ENCODE measurements around the gene FAM227B.
A peak's percentile ranks its signal among the peaks of the same experiment; 100 is the strongest.
"Not testable (repeated sequence)": the region's sequence is repeated elsewhere in the genome, so short reads cannot be mapped to it uniquely, and the experiment has no call there.

Gene FAM227B, protein sequence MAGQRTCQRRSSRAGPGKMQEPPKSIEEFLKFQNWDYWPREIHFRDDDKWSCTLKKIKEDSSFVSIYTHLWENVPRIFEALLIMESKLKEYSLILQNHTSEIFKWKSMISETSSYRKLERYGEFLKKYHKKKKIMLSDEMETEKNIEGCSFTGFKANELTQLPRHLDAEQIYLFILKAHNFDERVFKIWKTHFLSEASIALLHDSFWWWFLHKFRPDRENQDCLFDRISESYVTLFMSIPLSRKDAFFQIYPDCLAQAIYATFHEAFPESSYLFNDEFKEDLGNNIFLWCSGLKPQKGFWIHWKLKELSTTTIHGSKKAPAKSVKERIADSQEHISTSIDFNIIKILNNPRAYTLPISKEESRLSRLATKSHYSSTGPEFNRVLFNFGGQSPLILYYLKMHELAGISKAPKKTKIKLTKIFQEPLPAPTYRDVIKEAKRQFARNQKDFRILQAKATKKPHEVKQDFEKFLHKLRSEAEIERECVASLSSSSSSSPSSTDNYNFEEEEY
- 3.4 to 4.3 reads per million in 2 donors for total RNA-seq

DNA sequence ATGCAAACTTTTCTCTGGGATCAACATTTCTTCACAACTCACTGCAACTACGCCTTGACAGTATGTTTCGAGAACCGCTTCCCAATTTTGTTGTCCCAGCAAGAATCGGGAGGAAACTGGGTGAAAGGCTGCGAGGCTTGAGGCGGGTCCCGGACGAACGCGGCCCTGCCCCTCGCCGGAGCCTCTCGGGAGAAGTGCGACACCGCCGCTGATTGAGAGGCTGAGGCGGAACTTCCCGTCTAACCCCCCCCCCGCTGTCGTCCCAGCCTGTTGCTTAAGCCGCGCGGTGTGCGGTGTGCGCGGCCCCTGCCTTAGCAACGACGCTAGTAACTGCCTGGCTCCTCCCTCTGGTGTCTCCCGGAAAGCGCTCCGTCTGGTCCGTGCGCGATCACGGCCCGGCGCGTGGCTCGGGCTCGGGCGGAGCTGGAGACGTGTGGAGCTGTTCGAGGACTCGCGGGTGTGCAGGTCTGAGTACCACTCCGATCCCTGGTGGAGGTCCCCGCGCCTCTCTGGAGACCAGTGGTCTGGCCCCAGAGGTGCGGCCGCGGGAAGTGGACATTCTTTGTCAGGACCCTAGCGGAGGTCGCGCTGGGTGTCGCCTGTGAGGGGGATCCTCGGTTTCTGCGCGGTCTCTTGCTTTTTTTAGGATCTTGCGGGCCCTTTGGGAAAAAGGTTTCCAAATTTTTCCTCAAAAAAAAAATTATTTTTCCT lies at the start of gene FAM227B, which contains the start of gene DTWD1:
Gene FAM227B, minus strand, starts transcription at position 161 of the 711 bp plus-strand sequence. CDS start 5,647 bp downstream, outside the sequence.
Gene DTWD1, plus strand, starts transcription at position 391 of the 711 bp plus-strand sequence. CDS start 4,120 bp downstream, outside the sequence.
- DNase-seq: peak; percentile 88

DNA sequence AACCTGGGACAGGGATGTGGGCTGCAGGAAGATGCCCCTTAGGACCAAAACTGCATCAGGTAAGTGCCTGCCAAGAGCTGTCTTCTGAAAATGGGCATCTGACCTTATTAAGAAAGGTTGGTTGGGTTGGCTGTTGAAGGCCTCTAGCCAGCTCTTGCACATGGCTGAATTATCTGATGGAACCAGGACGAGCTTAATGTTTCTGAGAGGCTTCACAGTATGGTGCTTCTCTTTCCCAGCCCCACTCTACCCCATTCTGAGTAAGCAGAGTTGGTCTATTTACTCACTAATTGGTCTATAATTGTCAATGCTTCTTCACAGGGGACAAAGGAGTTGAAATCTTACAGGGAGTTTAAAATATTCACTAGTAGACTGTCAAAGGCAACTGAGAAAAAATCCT lies 48.7 kb upstream of the FAM227B start:
- no peak for DNase-seq

DNA sequence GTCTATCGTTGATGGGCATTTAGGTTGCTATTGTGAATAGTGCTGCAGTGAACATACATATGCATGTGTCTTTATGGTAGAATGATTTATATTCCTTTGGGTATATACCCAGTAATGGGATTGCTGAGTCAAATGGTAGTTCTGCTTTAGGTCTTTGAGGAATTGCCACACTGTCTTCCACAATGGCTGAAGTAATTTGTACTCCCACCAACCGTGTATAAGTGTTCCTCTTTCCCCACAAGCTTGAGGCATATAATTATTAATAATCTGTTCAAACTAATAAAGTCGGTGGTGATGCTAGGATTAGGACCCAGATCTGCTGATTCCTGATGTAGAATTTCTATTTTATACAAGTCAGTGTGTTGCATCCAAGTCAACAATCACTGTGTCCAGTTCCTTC lies 45.9 kb upstream of the FAM227B start:
- DNase-seq: not testable (repeated sequence)

DNA sequence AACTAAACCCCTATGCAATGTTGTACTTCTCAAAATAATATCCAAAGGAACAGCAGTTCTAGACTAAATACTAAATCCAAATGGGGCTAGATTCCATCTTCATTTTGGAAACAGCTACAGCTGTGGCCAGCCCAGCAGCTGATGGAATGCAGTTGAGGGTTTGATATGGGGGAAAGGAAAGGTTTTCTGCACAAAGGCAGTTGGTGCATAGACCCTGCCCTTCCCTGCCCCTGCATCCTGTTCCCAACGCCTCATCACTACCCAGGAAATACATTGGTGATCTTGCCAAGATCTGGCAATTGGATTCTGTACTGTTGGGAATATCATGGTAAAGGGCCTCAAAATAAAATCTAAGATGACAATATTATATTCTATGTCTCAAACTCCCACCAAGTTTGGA lies 44.1 kb upstream of the FAM227B start:
- DNase-seq: no peak

DNA sequence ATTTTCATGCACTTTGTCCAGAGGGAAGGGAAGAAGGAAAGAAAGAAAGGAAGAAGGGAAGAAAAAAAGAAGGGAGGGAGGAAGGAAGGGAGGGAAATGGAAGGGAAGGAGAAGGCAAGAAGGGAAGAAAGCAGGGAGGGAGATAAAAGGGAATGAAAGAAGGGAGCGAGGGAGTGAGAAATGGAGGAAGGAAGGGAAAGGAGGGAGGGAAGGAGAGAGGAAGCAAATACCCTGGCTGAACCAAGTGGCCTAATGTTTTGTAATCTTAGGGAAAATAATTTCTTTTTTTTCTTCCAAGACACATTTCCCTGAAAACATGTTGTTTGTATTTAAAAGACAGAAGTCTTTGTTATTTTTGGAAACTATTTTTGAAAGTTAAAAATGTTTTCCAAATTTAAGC lies 36.1 kb upstream of the FAM227B start:
- no peak for DNase-seq

DNA sequence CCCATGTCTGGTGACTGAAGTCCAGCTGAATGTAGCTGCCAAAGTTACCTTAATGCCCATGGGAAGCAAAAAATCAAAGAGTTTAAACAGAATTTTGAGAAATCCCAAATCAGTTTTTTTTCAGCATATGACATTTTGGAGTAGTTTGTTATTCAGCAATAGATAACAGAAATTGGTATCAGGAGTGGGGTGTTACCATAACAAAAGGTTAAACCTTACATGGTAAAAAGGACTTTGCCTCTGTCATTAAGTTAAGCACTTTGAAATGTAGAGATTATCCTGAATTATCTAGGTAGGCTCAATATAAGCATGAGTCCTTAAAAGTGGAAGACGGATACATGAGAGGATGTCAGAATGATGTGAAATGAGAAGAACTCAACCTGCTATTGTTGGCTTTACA lies 32.3 kb upstream of the FAM227B start:
- DNase-seq: no peak

DNA sequence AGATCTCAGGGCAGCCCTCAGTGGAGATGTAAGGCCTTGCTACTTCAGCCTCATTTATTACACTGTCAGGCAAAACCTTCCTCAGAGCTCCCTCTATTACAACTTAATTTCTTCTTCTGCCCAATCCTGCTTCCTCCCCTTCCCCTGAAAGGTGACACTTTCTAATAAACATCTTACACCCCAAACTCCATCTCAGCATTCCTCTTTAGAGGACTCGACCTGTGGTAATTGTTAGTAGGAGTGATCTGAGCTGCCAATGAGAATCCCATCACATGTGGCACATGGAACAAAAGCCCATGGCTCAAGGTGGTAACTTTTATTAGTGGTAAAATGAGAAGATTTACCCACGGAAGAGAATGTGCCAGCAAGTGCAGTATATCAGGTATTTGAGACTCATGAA lies 30.1 kb upstream of the FAM227B start:
- no peak for DNase-seq

DNA sequence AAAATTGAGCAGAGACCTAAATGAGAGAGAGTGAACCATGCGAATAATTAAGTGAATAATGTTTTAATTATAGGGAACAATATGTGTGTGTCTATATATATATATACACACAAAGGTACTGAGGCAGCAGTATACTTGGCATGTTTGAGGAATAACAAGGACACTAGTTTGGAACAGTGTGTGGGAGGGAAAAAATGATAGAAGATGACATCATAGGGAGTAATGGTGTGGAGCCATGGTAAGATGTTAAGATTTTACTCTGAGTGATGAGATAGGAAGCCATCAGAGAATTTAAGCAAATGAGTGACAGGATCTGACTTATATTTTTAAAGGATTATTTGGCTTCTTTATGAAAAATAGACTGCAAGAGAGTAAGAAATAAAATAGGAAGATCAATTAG lies 29.4 kb upstream of the FAM227B start:
- DNase-seq: no peak

DNA sequence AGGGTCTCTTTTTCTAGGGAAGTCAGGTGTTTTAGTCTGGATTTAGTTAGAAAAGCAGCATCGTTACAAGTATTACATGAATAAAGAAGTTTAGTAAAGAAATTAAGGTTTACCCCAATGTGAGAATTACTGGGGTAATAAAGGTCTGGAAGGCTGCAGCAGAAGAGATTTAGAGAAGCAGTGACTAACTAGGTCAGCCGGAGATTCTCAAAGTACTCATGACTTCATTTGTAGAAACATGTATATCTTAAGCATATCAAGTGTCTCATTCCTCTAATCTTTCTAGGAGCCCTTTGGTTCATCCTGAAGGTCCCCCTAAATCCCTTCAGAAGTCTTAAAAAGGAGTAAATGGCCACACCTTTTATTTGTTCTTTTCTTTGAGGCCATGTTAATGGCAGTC lies 26.3 kb upstream of the FAM227B start:
- DNase-seq: no peak

DNA sequence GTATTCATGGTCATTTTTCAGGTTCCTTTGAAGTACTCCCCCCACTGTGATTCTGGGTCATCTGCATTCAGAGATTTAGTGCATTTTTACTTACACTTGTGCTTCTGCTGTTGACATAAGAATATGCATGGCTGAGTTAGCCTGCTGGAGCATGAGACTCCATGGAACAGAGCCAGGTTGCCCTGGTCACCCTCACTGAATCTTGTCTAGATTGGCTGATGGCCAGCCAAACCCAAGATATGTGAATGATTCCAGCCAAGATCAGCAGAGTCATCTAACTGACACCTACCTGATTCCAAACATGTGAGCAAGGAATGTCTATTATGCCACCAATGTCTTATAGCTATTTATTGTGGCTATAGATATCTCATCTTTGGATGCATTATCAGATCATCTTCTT lies 25.3 kb upstream of the FAM227B start:
- DNase-seq: no peak

DNA sequence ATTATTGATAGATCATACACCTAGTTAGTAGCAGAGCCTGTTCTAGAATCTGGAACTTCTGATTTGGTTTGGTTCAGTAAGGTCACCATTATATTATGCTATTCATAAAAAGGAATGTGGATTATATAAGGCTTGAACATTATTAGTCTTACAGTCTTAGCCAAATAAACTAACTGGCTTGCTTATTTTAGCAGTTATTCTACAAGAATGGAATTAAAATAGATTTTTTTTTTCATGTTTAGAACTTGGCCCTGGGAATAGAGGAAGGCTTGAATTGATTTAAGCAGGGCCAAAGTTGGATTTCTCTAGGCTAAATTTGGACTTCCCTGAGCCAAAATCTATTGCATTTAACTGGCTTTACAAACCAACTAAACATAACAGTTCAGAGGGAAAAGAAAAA lies 24.7 kb upstream of the FAM227B start:
- no peak for DNase-seq

DNA sequence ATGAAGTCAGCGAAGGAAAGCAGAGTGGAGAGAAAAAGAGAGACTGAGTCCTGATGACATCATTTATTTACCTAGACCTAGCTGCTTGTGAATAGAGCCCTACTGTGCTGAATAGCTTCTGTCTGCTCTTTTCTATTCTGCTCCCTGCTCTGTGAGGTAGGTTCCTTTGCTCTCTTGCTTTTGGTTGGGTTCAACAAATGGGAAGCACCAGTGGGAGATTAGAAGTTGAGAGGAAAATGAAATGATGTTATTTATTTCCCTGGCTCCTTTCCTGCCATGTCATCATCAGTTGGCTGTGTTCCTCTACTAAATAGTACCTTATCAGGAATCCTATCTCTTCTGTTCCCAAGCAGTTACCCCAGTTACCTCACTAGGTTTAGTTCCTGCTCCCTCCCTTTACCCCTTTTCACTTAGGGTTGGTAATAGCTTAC lies 23.8 kb upstream of the FAM227B start:
- no peak for DNase-seq

DNA sequence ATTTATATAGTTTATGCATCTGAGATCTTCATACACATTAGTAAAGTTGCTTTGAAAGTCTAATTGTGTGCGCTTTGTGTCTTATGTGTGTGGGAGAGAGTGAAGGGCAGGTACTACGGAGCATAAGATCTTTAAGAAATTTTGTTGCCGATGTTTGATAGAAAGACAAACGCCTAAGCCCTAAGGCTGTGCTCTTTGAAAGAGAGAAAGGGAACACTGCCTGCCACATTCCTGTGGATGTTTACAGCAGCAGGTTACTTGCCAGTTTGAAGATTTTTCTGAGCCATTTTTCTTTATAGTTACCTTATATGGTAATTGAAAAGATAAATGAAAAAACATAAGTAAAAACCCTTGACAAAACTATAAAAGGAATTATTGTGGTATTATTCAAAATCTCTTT lies 17.2 kb upstream of the FAM227B start:
- DNase-seq: no peak

DNA sequence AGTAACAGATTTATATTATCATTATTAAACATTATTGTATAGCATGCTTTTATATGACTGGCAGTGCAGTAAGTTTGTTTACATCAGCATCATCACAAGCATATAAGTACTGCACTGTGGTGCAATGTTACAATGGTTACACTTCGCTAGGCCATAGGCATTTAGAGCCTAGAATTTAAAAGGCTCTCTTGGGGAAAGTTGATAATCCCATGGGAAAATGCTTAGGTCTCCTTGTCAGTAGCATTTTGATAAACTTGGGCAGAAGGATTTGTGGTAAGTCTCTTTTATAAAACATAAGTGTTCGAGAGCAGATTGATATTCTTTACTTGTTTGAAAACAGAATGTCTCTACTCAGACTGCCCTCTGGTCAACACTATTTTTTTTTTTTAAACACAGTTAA lies 7.8 kb upstream of the FAM227B start:
- DNase-seq: no peak

DNA sequence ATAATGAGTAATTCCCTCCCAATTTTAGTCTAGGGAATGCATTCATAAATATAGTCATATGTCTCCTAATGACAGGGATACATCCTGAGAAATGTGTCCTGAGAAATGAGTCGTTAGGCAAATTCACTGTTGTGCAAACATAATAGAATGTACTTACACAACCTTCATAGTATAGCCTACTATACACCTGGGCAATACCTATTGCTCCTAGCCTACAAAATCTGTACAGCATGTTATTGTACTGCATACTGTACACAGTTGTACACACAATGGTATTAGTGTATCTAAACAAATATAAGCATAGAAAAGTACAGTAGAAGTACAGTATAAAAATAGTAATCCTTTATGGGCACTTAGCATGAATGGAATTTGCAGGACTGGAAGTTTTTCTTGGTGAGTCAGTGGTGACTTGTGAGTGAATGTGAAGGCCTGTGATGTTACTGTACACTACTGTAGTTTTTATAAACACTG lies 6.8 kb upstream of the FAM227B start:
- DNase-seq: no peak

DNA sequence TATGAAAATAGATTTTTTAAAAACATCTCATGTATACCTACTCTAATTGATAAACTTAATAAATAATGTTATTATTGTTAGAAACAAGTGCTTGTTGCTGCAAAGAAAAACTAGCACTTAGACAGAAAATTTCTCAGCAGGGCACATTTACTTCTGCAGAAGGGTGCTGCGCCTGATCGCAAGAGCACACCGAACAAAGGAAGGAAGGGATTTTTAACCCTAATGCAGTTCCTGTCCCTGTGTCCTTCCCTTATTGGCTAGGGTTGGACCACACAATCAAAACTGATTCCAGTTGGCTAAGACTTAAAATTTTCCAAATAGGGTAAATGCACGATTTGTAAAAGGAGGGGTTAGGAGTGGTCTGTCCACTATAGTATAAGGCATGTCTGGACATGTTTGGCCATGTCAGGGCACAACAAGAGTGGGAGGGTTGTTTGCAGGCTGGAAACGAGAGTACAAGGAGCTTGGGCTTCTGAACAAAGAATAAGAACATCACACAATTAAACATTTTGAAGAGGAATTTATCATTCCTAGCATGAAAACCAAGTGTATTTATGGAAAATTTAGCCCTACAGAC lies 4.9 kb upstream of the FAM227B start:
- no peak for DNase-seq

DNA sequence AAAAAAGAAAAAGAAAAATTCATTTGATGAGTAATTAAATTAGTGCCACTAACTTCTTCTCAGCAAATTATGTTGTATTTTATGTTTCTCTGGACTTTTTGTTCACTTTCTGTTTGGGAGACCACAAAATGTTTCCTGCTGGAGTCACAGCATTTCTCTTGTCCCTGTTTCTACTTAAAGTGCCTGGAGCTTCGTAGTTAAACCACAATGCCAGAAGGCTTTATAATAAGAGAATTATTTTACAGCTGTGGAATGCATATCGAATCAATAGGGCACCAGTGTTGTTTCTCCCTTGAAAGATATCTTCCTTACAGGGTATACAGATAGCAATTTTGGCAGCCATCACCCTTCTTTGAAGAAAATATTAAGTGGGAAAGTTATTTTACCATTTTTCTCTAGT lies 3.4 kb upstream of the FAM227B start:
- no peak for DNase-seq

DNA sequence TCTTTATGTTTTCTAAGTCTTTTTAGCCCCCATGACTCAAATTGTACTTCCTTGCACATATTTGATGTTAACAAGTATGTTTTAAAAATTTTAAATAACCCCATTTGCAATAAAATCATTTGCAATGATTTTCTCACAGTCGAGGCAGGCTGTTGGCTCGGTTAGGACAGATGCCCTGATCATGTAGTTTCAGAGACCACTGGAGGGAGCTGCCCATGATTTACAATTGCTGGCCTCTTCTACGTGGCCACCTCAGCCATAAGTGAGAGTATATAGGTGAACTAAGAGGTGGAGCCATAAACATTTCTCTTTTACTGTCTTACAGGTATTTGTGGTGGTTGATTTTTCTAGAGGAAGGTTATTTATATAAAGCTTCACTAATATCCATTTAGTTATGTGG lies 1.9 kb upstream of the FAM227B start:
- no peak for DNase-seq

DNA sequence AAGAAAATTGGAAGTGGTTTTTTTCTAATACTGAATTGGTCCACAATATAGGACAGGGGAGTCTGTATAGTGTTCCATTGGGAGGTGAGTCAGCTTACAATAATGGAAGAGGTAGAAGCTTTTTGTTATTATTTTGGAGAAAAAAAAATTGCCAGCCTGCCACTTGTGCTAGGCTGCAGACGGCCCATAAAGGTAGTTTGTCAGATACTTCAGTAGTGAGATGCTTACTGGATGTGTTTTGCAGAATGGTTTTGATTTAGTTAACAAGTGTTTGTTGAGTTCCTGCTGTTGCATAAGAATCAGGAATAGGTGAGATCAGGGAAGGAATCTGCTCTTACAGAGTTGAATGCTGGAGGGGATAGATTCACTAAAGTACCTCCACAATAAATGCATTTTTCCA lies 1.3 kb upstream of the FAM227B start:
- DNase-seq: no peak

DNA sequence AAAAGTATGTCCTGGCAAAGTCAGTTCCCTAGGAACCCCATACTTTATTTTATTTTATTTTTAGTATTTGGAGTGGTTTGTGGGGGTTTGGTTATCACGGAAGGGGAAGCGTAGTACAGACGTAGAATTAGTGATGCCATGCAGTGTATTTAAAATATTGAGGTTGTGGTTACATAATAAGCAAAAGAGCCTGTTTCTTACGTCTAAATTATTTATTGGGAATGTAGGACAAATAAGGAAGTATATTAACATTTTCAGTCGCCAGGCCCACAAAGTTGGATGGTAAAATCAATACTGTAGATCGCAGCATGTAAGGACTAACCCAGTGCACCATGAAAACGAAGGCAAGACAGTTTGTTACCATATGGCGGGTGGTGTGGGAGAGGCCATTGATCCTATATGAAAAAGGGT lies 788 bp upstream of the FAM227B start:
- DNase-seq: no peak

DNA sequence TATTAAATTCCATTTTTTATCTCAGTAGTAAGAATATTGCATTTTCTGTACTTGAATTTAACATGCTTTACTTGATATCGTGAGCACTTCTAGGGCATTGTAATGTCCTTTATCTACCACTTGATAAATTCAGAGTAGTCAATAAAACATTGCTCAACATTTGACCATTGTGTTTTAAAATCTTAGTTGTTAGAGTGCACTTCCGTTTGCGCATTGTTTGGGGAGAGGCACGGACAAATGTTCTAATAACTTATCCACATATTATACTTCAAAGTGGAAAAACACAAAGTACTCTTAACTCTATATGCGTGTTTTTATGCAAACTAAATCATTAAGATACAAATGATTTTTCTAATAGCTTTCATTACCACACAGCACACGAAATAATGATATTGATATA lies 419 bp downstream of the FAM227B start:
- DNase-seq: no peak

DNA sequence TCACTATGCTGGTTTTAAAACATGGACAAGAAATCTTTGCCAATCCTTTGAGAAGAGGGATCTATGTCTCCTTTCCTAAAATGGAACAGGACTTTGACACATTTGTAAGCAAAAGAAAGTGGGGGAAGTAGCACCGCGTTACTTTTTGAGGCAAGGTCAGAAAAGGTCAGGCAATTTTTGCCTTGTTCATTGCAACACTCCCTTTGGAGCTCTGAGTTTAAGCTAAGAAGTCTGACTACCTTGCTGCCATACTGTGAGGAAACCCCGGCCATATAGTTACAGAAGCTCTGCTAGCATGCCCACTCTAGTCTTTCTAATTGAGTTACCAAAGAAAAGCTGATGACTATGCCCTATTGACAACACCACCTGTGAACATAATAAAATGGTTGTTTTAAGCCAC lies 1.4 kb downstream of the FAM227B start:
- DNase-seq: no peak

DNA sequence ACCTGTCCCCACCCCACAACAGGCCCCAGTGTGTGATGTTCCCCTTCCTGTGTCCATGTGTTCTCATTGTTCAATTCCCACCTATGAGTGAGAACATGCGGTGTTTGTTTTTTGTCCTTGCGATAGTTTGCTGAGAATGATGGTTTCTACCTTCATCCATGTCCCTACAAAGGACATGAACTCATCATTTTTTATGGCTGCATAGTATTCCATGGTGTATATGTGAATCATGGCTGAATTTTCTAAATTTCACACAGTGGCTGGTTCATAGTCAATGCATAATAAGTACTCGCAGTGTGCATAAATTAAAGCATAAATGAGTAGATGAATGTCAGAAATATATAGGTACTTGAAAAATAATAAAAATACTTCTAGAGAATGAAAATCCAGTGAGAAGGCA lies 8.4 kb downstream of the FAM227B start:
- not testable (repeated sequence) for DNase-seq
